ENCODE results near the gene GXYLT1.

Gene GXYLT1

GRCh38 chr12:42103155-42103554, 41.5 kb downstream of the GXYLT1 start:
- TF ChIP-seq CTCF (conservative IDR thresholded peaks at IDR 0.05; ENCODE audit: low read depth, low read length), result no peak
- no peak for DNase-seq (ENCODE audit: low read depth)
- H3K4me3 ChIP-seq (ENCODE audit: low read length), result no peak overlapping the region

- no peak overlapping the region for H3K4me3 ChIP-seq (ENCODE audit: low read length)
- no peak for DNase-seq (ENCODE audit: low read depth)
- no peak for TF ChIP-seq CTCF (conservative IDR thresholded peaks at IDR 0.05; ENCODE audit: low read depth, low read length)
Observed at GRCh38 chr12:42102720-42103119, 42.0 kb downstream of the GXYLT1 start.

GRCh38 chr12:42099433-42099832, 45.2 kb downstream of the GXYLT1 start:
- TF ChIP-seq CTCF (conservative IDR thresholded peaks at IDR 0.05; ENCODE audit: low read depth, low read length), result no peak
- DNase-seq (ENCODE audit: low read depth), result no peak
- no peak overlapping the region for H3K4me3 ChIP-seq (ENCODE audit: low read length)

GRCh38 chr12:42097971-42098370, 46.7 kb downstream of the GXYLT1 start:
- TF ChIP-seq CTCF (conservative IDR thresholded peaks at IDR 0.05; ENCODE audit: low read depth, low read length), result no peak
- H3K4me3 ChIP-seq (ENCODE audit: low read length), result no peak overlapping the region
- no peak for DNase-seq (ENCODE audit: low read depth)

GRCh38 chr12:42094277-42094676, 50.4 kb downstream of the GXYLT1 start:
- H3K4me3 ChIP-seq (ENCODE audit: low read length), result no peak overlapping the region
- DNase-seq (ENCODE audit: low read depth), result no peak
- no peak for TF ChIP-seq CTCF (conservative IDR thresholded peaks at IDR 0.05; ENCODE audit: low read depth, low read length)

GRCh38 chr12:42091769-42092168, 52.9 kb downstream of the GXYLT1 start:
- H3K4me3 ChIP-seq (ENCODE audit: low read length), result no peak overlapping the region
- DNase-seq (ENCODE audit: low read depth), result no peak
- TF ChIP-seq CTCF (conservative IDR thresholded peaks at IDR 0.05; ENCODE audit: low read depth, low read length), result no peak

GRCh38 chr12:42090899-42091298, 53.8 kb downstream of the GXYLT1 start:
- no peak for TF ChIP-seq CTCF (conservative IDR thresholded peaks at IDR 0.05; ENCODE audit: low read depth, low read length)
- no peak for DNase-seq (ENCODE audit: low read depth)
- H3K4me3 ChIP-seq (ENCODE audit: low read length), result no peak overlapping the region
